GM21619 (cell line): ENCODE measurements around the gene NKAIN2.

Experiments used
- ATAC-seq: cut with Tn5 transposase; IDR thresholded peaks from one replicate; pipeline ENCODE4 v1.9.1; 2021; ENCODE audit not compliant: unreplicated experiment

The NKAIN2 gene

GRCh38 chr6:124470803-124471202 is 667.1 kb downstream of the NKAIN2 start:
- ATAC-seq: no peak

GRCh38 chr6:124475176-124475575 is 671.5 kb downstream of the NKAIN2 start:
- no peak for ATAC-seq

GRCh38 chr6:124478906-124479305 is 675.2 kb downstream of the NKAIN2 start:
- ATAC-seq: no peak

GRCh38 chr6:124479991-124480430 is 676.3 kb downstream of the NKAIN2 start:
- no peak for ATAC-seq

- ATAC-seq: no peak
These were observed 678.4 kb downstream of the NKAIN2 start for GRCh38 chr6:124482071-124482491.

GRCh38 chr6:124487623-124488431 is 684.2 kb downstream of the NKAIN2 start:
- ATAC-seq: no peak

GRCh38 chr6:124490122-124490521 is 686.5 kb downstream of the NKAIN2 start:
- no peak for ATAC-seq

- no peak for ATAC-seq
These were observed 689.6 kb downstream of the NKAIN2 start for GRCh38 chr6:124493259-124493658.

- no peak for ATAC-seq
These were observed 691.4 kb downstream of the NKAIN2 start for GRCh38 chr6:124494956-124495664.

- ATAC-seq: no peak
These were observed 692.1 kb downstream of the NKAIN2 start for GRCh38 chr6:124495665-124496190.

- ATAC-seq: no peak
These were observed 692.7 kb downstream of the NKAIN2 start for GRCh38 chr6:124496334-124496733.

- ATAC-seq: no peak
These were observed 708.8 kb downstream of the NKAIN2 start for GRCh38 chr6:124512431-124512830.

- no peak for ATAC-seq
These were observed 713.7 kb downstream of the NKAIN2 start for GRCh38 chr6:124517339-124517738.

- ATAC-seq: no peak
These were observed 716.8 kb downstream of the NKAIN2 start for GRCh38 chr6:124520514-124520913.

- ATAC-seq: no peak
These were observed 718.7 kb downstream of the NKAIN2 start for GRCh38 chr6:124522335-124522734.

GRCh38 chr6:124524491-124525200 is 721.0 kb downstream of the NKAIN2 start:
- ATAC-seq: no peak

GRCh38 chr6:124530926-124531325 is 727.3 kb downstream of the NKAIN2 start:
- ATAC-seq: no peak

- no peak for ATAC-seq
These were observed 731.6 kb downstream of the NKAIN2 start for GRCh38 chr6:124535299-124535698.

GRCh38 chr6:124535746-124536145 is 732.1 kb downstream of the NKAIN2 start:
- no peak for ATAC-seq

GRCh38 chr6:124536157-124536841 is 732.6 kb downstream of the NKAIN2 start:
- ATAC-seq: no peak

- ATAC-seq: no peak
These were observed 733.2 kb downstream of the NKAIN2 start for GRCh38 chr6:124536842-124537191.
